Right atrium auricular region (tissue), 2 donors: ENCODE data around the gene PIP4K2C. TPM values are rescaled to one million over a fixed set of nuclear protein-coding genes. Genes with fewer than 3 reads are reported as not detected.

Experiments used
- DNase-seq: peaks from one replicate; pipeline ENCODE4 v3.0.0-alpha.2; 2019; ENCODE audit warnings: low spot score
- H3K27ac ChIP-seq, 2 donors: fragments of 200-600 bp; sonication (generic); 1 replicate in 1 of 2; 2 replicates in 1 of 2; pipeline ENCODE4 v1.5.1; 2016 to 2019
- H3K27me3 ChIP-seq, 2 donors: fragments of 200-600 bp; sonication (generic); one replicate each; pipeline versions ENCODE4 v1.5.1 to v1.6.0; 2017 to 2019
- H3K36me3 ChIP-seq: fragments of 200-600 bp; sonication (generic); one replicate; pipeline ENCODE4 v1.5.1; 2016
- H3K4me1 ChIP-seq, 2 donors: fragments of 200-600 bp; sonication (generic); one replicate each; pipeline versions ENCODE4 v1.5.1 to v1.6.0; 2017 to 2019
- H3K4me3 ChIP-seq, 2 donors: fragments of 200-600 bp; sonication (generic); 1 replicate in 1 of 2; 2 replicates in 1 of 2; pipeline ENCODE4 v1.5.1; 2017 to 2019; ENCODE audit warnings: mild to moderate bottlenecking in 1 of 2, moderate library complexity in 1 of 2
- H3K9me3 ChIP-seq, 2 donors: fragments of 200-600 bp; sonication (generic); one replicate each; pipeline ENCODE4 v1.5.1; 2019
- CTCF ChIP-seq, 2 donors: fragments of 200-600 bp; sonication (generic); IDR thresholded peaks; one replicate each; pipeline ENCODE4 v1.5.1; 2019; ENCODE audit warnings: antibody characterized with exemption in 2 of 2
- total RNA-seq, 2 donors: library from RNA; depleted of rRNA; stranded (reverse); fragments of >200 nt; gene quantifications; one replicate each; pipeline ENCODE4 v1.1.0, GENCODE V29; 2016

Gene PIP4K2C
- total RNA-seq, 2 donors from 2014 or later = 22.1 to 25.2 TPM

GRCh38 chr12:57549909-57550640 lies 40.9 kb upstream of the PIP4K2C start, which contains the start of gene KIF5A:
Gene KIF5A (plus strand): TSS chr12:57550044. CDS start chr12:57550272, 228 bp downstream.
- H3K4me1 ChIP-seq = peaks cover 0 to 29% of the 10 kb centered on the region in 2 donors
- H3K27me3 ChIP-seq = peaks cover 3 to 17% of the 10 kb centered on the region in 2 donors
- no peak within 1 kb of the TSS for H3K27ac ChIP-seq
- H3K36me3 ChIP-seq = no peaks in the 10 kb centered on the region
- H3K4me3 ChIP-seq = peak within 1 kb of the TSS; percentile 18 to 45
- TF ChIP-seq CTCF (IDR thresholded peaks at IDR 0.05) = no peak
- no peaks in the 10 kb centered on the region for H3K9me3 ChIP-seq
- no peak for DNase-seq

- DNase-seq = no peak
- Histone ChIP-seq H3K27me3 (peaks cover 3 to 17% of the 10 kb centered on the region in 2 donors), H3K4me3 (no peak overlapping the region), H3K36me3 (no peaks in the 10 kb centered on the region), H3K27ac (no peak overlapping the region), H3K4me1 (peaks cover 0 to 21% of the 10 kb centered on the region in 2 donors), H3K9me3 (no peaks in the 10 kb centered on the region)
- TF ChIP-seq CTCF (IDR thresholded peaks at IDR 0.05) = no peak
These were observed 40.1 kb upstream of the PIP4K2C start for GRCh38 chr12:57550641-57551549.

GRCh38 chr12:57551637-57552305 lies 39.2 kb upstream of the PIP4K2C start:
- no peak overlapping the region for H3K4me3 ChIP-seq
- H3K27ac ChIP-seq = no peak overlapping the region
- H3K27me3 ChIP-seq = peaks cover 3 to 17% of the 10 kb centered on the region in 2 donors
- H3K36me3 ChIP-seq = no peaks in the 10 kb centered on the region
- TF ChIP-seq CTCF (IDR thresholded peaks at IDR 0.05) = no peak
- H3K4me1 ChIP-seq = peaks cover 0 to 15% of the 10 kb centered on the region in 2 donors
- no peaks in the 10 kb centered on the region for H3K9me3 ChIP-seq
- DNase-seq = no peak

GRCh38 chr12:57552306-57552651 lies 38.7 kb upstream of the PIP4K2C start:
- no peak for DNase-seq
- Histone ChIP-seq H3K9me3 (no peaks in the 10 kb centered on the region), H3K4me1 (peaks cover 0 to 14% of the 10 kb centered on the region in 2 donors), H3K36me3 (no peaks in the 10 kb centered on the region), H3K27ac (no peak overlapping the region), H3K27me3 (peaks cover 3 to 17% of the 10 kb centered on the region in 2 donors), H3K4me3 (no peak overlapping the region)
- TF ChIP-seq CTCF (IDR thresholded peaks at IDR 0.05) = no peak

GRCh38 chr12:57552835-57553313 lies 38.1 kb upstream of the PIP4K2C start:
- Histone ChIP-seq H3K4me1 (peaks cover 0 to 11% of the 10 kb centered on the region in 2 donors), H3K27me3 (peaks cover 3 to 17% of the 10 kb centered on the region in 2 donors), H3K36me3 (no peaks in the 10 kb centered on the region), H3K9me3 (no peaks in the 10 kb centered on the region), H3K27ac (no peak overlapping the region), H3K4me3 (no peak overlapping the region)
- TF ChIP-seq CTCF (IDR thresholded peaks at IDR 0.05) = no peak
- DNase-seq = no peak
